Small intestine (tissue), 7 donors: ENCODE measurements around the gene DPEP3. TPM values are rescaled to one million over a fixed set of nuclear protein-coding genes. Genes with fewer than 3 reads are reported as not detected.
"Not testable (repeated sequence)": the region's sequence is repeated elsewhere in the genome, so short reads cannot be mapped to it uniquely, and the experiment has no call there.

Experiments
- DNase-seq, 2 donors: peaks; one replicate each; pipeline versions ENCODE4 v3.0.0 to v3.0.0-alpha.2; 2013
- FAIRE-seq: peaks from 2 replicates; lab custom pipeline; 2012; peaks lifted over from hg19 to GRCh38; lab: Jason Lieb, UNC
- H3K27ac ChIP-seq, 3 donors: one replicate each; pipeline ENCODE4 v1.5.1; 2013; ENCODE audit warnings: low read length in 2 of 3, mild to moderate bottlenecking in 2 of 3, control low read depth in 1 of 3, inconsistent platforms in 1 of 3, low read depth in 1 of 3, moderate library complexity in 1 of 3
- H3K27me3 ChIP-seq, 3 donors: one replicate each; pipeline ENCODE4 v1.6.1; 2013; ENCODE audit warnings: low read length in 3 of 3, inconsistent platforms in 1 of 3; ENCODE audit not compliant: control insufficient read depth in 3 of 3, insufficient read depth in 3 of 3
- H3K36me3 ChIP-seq, 3 donors: one replicate each; pipeline ENCODE4 v1.6.1; 2013; ENCODE audit warnings: low read length in 3 of 3, inconsistent platforms in 1 of 3, low read depth in 1 of 3, mild to moderate bottlenecking in 1 of 3, moderate library complexity in 1 of 3; ENCODE audit not compliant: control insufficient read depth in 3 of 3, insufficient read depth in 2 of 3
- H3K4me1 ChIP-seq, 3 donors: one replicate each; pipeline ENCODE4 v1.6.1; 2013; ENCODE audit warnings: low read length in 2 of 3, inconsistent platforms in 1 of 3, low read depth in 1 of 3, mild to moderate bottlenecking in 1 of 3, moderate library complexity in 1 of 3; ENCODE audit not compliant: control insufficient read depth in 3 of 3, insufficient read depth in 2 of 3
- H3K4me3 ChIP-seq, 3 donors: one replicate each; pipeline ENCODE4 v1.5.1; 2013; ENCODE audit warnings: low read length in 3 of 3, control low read depth in 1 of 3, inconsistent platforms in 1 of 3, low read depth in 1 of 3, mild to moderate bottlenecking in 1 of 3, moderate library complexity in 1 of 3
- H3K9me3 ChIP-seq, 2 donors: one replicate each; pipeline ENCODE4 v1.6.1; 2013; ENCODE audit warnings: low read depth in 1 of 2, low read length in 1 of 2; ENCODE audit not compliant: control insufficient read depth in 2 of 2, insufficient read depth in 1 of 2
- WGBS, 3 donors: extraction: QIAGEN DNeasy Blood & Tissue Kit; methylation state at CpG; one replicate each; pipeline ENCODE4 v1.1.7; 2013; 5-methylcytosine and 5-hydroxymethylcytosine counted together
- polyA plus RNA-seq, 4 donors: library from polyadenylated mRNA; stranded (reverse) in 3 of 4; unstranded in 1 of 4; fragments of 200-250 nt in 3 of 4; fragments of 120-200 nt in 1 of 4; gene quantifications; one replicate each; pipeline versions ENCODE4 v1.2.1 to v1.2.3, GENCODE V29; 2013
- donor health status: healthy with polysubstance abuse.
- donor health status: control.
- donor health status: control.
- donor health status: Bipolar disorder and iron deficiency.
- donor health status: healthy.

Gene DPEP3
- polyA plus RNA-seq, 4 donors = 0.06 to 0.27 (median 0.10) TPM; not detected in 1

- FAIRE-seq = no peak
- H3K4me3 ChIP-seq = no peak overlapping the region
- no peaks in the 10 kb centered on the region for H3K9me3 ChIP-seq
- no peaks in the 10 kb centered on the region for H3K27me3 ChIP-seq
- H3K36me3 ChIP-seq = peaks cover 0 to 74% (median 2%) of the 10 kb centered on the region in 3 donors
- no peak overlapping the region for H3K27ac ChIP-seq
- H3K4me1 ChIP-seq = peaks cover under 1 to 13% (median 2%) of the 10 kb centered on the region in 3 donors
- 59 to 70% (median 63%) methylated on average over 6 of the region's 6 CpGs for WGBS, 3 donors
- DNase-seq = peak; percentile 40 to 59
Measured at GRCh38 chr16:67942200-67942509, 38.1 kb downstream of the DPEP3 start.

- no peak overlapping the region for H3K27ac ChIP-seq
- 72 to 75% (median 75%) methylated on average over 9 of the region's 9 CpGs for WGBS, 3 donors
- no peak for DNase-seq
- no peak overlapping the region for H3K4me3 ChIP-seq
- H3K27me3 ChIP-seq = no peaks in the 10 kb centered on the region
- H3K4me1 ChIP-seq = peaks cover 3 to 17% (median 4%) of the 10 kb centered on the region in 3 donors
- peaks cover 0 to 72% (median 2%) of the 10 kb centered on the region in 3 donors for H3K36me3 ChIP-seq
- no peaks in the 10 kb centered on the region for H3K9me3 ChIP-seq
- no peak for FAIRE-seq
Measured at GRCh38 chr16:67941469-67942199, 38.7 kb downstream of the DPEP3 start.

- no peaks in the 10 kb centered on the region for H3K9me3 ChIP-seq
- DNase-seq (no peak), FAIRE-seq (no peak)
- peaks cover 0 to 62% (median 2%) of the 10 kb centered on the region in 3 donors for H3K36me3 ChIP-seq
- 91 to 94% (median 94%) methylated on average over 5 of the region's 5 CpGs for WGBS, 3 donors
- no peak overlapping the region for H3K27ac ChIP-seq
- no peaks in the 10 kb centered on the region for H3K27me3 ChIP-seq
- peaks cover 3 to 17% (median 4%) of the 10 kb centered on the region in 3 donors for H3K4me1 ChIP-seq
- no peak overlapping the region for H3K4me3 ChIP-seq
Measured at GRCh38 chr16:67940446-67941089, 39.7 kb downstream of the DPEP3 start.

GRCh38 chr16:67939507-67940445 is 40.5 kb downstream of the DPEP3 start:
- Histone ChIP-seq H3K36me3 (peaks cover 0 to 61% (median 2%) of the 10 kb centered on the region in 3 donors), H3K27me3 (no peaks in the 10 kb centered on the region), H3K4me3 (no peak overlapping the region), H3K4me1 (peaks cover 5 to 25% (median 8%) of the 10 kb centered on the region in 3 donors), H3K27ac (no peak overlapping the region), H3K9me3 (no peaks in the 10 kb centered on the region)
- 49 to 72% (median 58%) methylated on average over 33 of the region's 33 CpGs for WGBS, 3 donors
- peak in 1 of 2 donors; percentile 52 for DNase-seq
- no peak for FAIRE-seq

GRCh38 chr16:67937713-67938112 is 42.6 kb downstream of the DPEP3 start:
- not testable (repeated sequence) for H3K9me3 ChIP-seq, H3K27me3 ChIP-seq, H3K4me3 ChIP-seq, DNase-seq, FAIRE-seq
- peak overlapping the region in 1 of 3 donors; percentile 95 for H3K27ac ChIP-seq
- 86 to 98% (median 96%) methylated on average over 5 of the region's 5 CpGs for WGBS, 3 donors
- peaks cover 0 to 61% (median 2%) of the 10 kb centered on the region in 3 donors for H3K36me3 ChIP-seq
- peaks cover 5 to 19% (median 8%) of the 10 kb centered on the region in 3 donors for H3K4me1 ChIP-seq

- peak overlapping the region; percentile 85 to 90 (median 86) for H3K4me3 ChIP-seq
- H3K27ac ChIP-seq = peak overlapping the region; percentile 95 to 98 (median 96)
- no peaks in the 10 kb centered on the region for H3K9me3 ChIP-seq
- peaks cover 0 to 60% (median 2%) of the 10 kb centered on the region in 3 donors for H3K36me3 ChIP-seq
- no peaks in the 10 kb centered on the region for H3K27me3 ChIP-seq
- DNase-seq (peak in 1 of 2 donors; percentile 92), FAIRE-seq (no peak)
- peaks cover 5 to 19% (median 8%) of the 10 kb centered on the region in 3 donors for H3K4me1 ChIP-seq
- WGBS, 3 donors = 41 to 45% (median 44%) methylated on average over 6 of the region's 6 CpGs
Measured at GRCh38 chr16:67936880-67937605, 43.3 kb downstream of the DPEP3 start.

- peaks cover 0 to 60% (median 2%) of the 10 kb centered on the region in 3 donors for H3K36me3 ChIP-seq
- H3K27ac ChIP-seq = peak within 1 kb of the TSS; percentile 95 to 98 (median 96)
- 0% methylated on average over 50 to 54 of the region's 54 CpGs for WGBS, 3 donors
- FAIRE-seq (no peak), DNase-seq (peak in 1 of 2 donors; percentile 88)
- H3K4me3 ChIP-seq = peak within 1 kb of the TSS; percentile 85 to 90 (median 86)
- no peaks in the 10 kb centered on the region for H3K9me3 ChIP-seq
- no peaks in the 10 kb centered on the region for H3K27me3 ChIP-seq
- peaks cover 5 to 19% (median 8%) of the 10 kb centered on the region in 3 donors for H3K4me1 ChIP-seq
Measured at GRCh38 chr16:67936124-67936879, 44.0 kb downstream of the DPEP3 start, which contains the start of gene PSMB10. TSS of gene PSMB10 (minus strand) at chr16:67936850. CDS start at chr16:67936749, 101 bp downstream.
